Dendritic cell treated with granulocyte-macrophage colony-stimulating factor and Interleukin-4, amounts not matched to agents 40 ng/mL and 50 ng/mL, for 4 days (primary cell): ENCODE results near the gene CDK2AP2.
"Not testable (repeated sequence)": the region's sequence is repeated elsewhere in the genome, so short reads cannot be mapped to it uniquely, and the experiment has no call there.

Experiments
- H3K27ac Mint-ChIP-seq: one replicate; pipeline ENCODE4 v1.8.0; 2022; ENCODE audit warnings: mild to moderate bottlenecking, mixed read lengths
- H3K27me3 Mint-ChIP-seq: one replicate; pipeline ENCODE4 v1.8.0; 2022; ENCODE audit warnings: mild to moderate bottlenecking, mixed read lengths
- H3K36me3 Mint-ChIP-seq: one replicate; pipeline ENCODE4 v1.8.0; 2022; ENCODE audit warnings: low read depth, mixed read lengths
- H3K4me1 Mint-ChIP-seq: one replicate; pipeline ENCODE4 v1.8.0; 2022; ENCODE audit warnings: low read depth, mixed read lengths
- H3K4me3 Mint-ChIP-seq: one replicate; pipeline ENCODE4 v1.8.0; 2022; ENCODE audit warnings: mild to moderate bottlenecking, moderate library complexity, mixed read lengths
- H3K9me3 Mint-ChIP-seq: one replicate; pipeline ENCODE4 v1.8.0; 2022; ENCODE audit warnings: mixed read lengths
- intact Hi-C: fragments of 100-400 bp; cut with micrococcal nuclease; formaldehyde crosslinking; loops from one replicate; pipeline ENCODE4 v1.15.0; 2022

Gene CDK2AP2

GRCh38 chr11:67519726-67520125 lies 11.8 kb upstream of the CDK2AP2 start:
- no peaks in the 10 kb centered on the region for H3K36me3 Mint-ChIP-seq
- no peaks in the 10 kb centered on the region for H3K4me1 Mint-ChIP-seq
- intact Hi-C loops: no loop called here
- peaks cover 16% of the 10 kb centered on the region for H3K27me3 Mint-ChIP-seq
- no peaks in the 10 kb centered on the region for H3K9me3 Mint-ChIP-seq
- H3K4me3 Mint-ChIP-seq: no peak overlapping the region
- no peak overlapping the region for H3K27ac Mint-ChIP-seq

- H3K36me3 Mint-ChIP-seq: no peaks in the 10 kb centered on the region
- no peak overlapping the region for H3K4me3 Mint-ChIP-seq
- H3K9me3 Mint-ChIP-seq: no peaks in the 10 kb centered on the region
- no peaks in the 10 kb centered on the region for H3K4me1 Mint-ChIP-seq
- H3K27me3 Mint-ChIP-seq: peaks cover 27% of the 10 kb centered on the region
- H3K27ac Mint-ChIP-seq: no peak overlapping the region
- intact Hi-C loops: no loop called here
These were observed 10.0 kb upstream of the CDK2AP2 start for GRCh38 chr11:67517784-67518552.

- Mint-ChIP-seq H3K4me1 (no peaks in the 10 kb centered on the region), H3K4me3 (no peak overlapping the region), H3K9me3 (no peaks in the 10 kb centered on the region), H3K27me3 (peaks cover 36% of the 10 kb centered on the region), H3K27ac (no peak overlapping the region), H3K36me3 (no peaks in the 10 kb centered on the region)
- intact Hi-C loops: no loop called here
These were observed 8.8 kb upstream of the CDK2AP2 start for GRCh38 chr11:67516806-67517205.

GRCh38 chr11:67514116-67514515 lies 6.2 kb upstream of the CDK2AP2 start:
- Mint-ChIP-seq H3K36me3 (no peaks in the 10 kb centered on the region), H3K4me1 (peaks cover 3% of the 10 kb centered on the region), H3K9me3 (no peaks in the 10 kb centered on the region), H3K27ac (no peak overlapping the region), H3K4me3 (no peak overlapping the region), H3K27me3 (peaks cover 51% of the 10 kb centered on the region)
- intact Hi-C loops: no loop called here

GRCh38 chr11:67511558-67511957 lies 3.6 kb upstream of the CDK2AP2 start:
- intact Hi-C loops, H3K27ac Mint-ChIP-seq, H3K9me3 Mint-ChIP-seq, H3K4me3 Mint-ChIP-seq: not testable (repeated sequence)
- H3K4me1 Mint-ChIP-seq: peaks cover 21% of the 10 kb centered on the region
- H3K27me3 Mint-ChIP-seq: peaks cover 48% of the 10 kb centered on the region
- H3K36me3 Mint-ChIP-seq: peaks cover 14% of the 10 kb centered on the region

- no peaks in the 10 kb centered on the region for H3K9me3 Mint-ChIP-seq
- intact Hi-C loops: no loop called here
- H3K36me3 Mint-ChIP-seq: peaks cover 27% of the 10 kb centered on the region
- peaks cover 39% of the 10 kb centered on the region for H3K27me3 Mint-ChIP-seq
- H3K4me1 Mint-ChIP-seq: peaks cover 34% of the 10 kb centered on the region
- H3K4me3 Mint-ChIP-seq: no peak overlapping the region
- H3K27ac Mint-ChIP-seq: no peak overlapping the region
These were observed 2.0 kb upstream of the CDK2AP2 start for GRCh38 chr11:67510023-67510345.

- peak overlapping the region; percentile 97 for H3K4me3 Mint-ChIP-seq
- H3K27me3 Mint-ChIP-seq: peaks cover 27% of the 10 kb centered on the region
- H3K4me1 Mint-ChIP-seq: peaks cover 44% of the 10 kb centered on the region
- no peaks in the 10 kb centered on the region for H3K9me3 Mint-ChIP-seq
- peak overlapping the region; percentile 98 for H3K27ac Mint-ChIP-seq
- H3K36me3 Mint-ChIP-seq: peaks cover 38% of the 10 kb centered on the region
- intact Hi-C loops: loop anchor here (1.0 to 10.0 kb wide), 5 partner anchors 41 to 224 kb away; partner anchors contain the start of genes ANKRD13D, POLD4, PPP1CA and PTPRCAP
These were observed 642 bp upstream of the CDK2AP2 start for GRCh38 chr11:67508486-67509121.

- Mint-ChIP-seq H3K9me3 (no peaks in the 10 kb centered on the region), H3K4me1 (peaks cover 56% of the 10 kb centered on the region), H3K27ac (peak overlapping the region; percentile 98), H3K36me3 (peaks cover 50% of the 10 kb centered on the region), H3K27me3 (peaks cover 17% of the 10 kb centered on the region), H3K4me3 (peak overlapping the region; percentile 97)
- intact Hi-C loops: loop anchor here (5.0 to 10.0 kb wide), 3 partner anchors 40 to 223 kb away; partner anchors contain the start of genes ANKRD13D, PTPRCAP and TMEM134
These were observed 609 bp downstream of the CDK2AP2 start for GRCh38 chr11:67507242-67507863.

- peaks cover 64% of the 10 kb centered on the region for H3K4me1 Mint-ChIP-seq
These were observed 1.4 kb downstream of the CDK2AP2 start for GRCh38 chr11:67506426-67507051.

GRCh38 chr11:67505605-67506396 lies 2.2 kb downstream of the CDK2AP2 start:
- Mint-ChIP-seq H3K4me1 (peaks cover 72% of the 10 kb centered on the region), H3K4me3 (peak overlapping the region; percentile 97), H3K27me3 (peaks cover 7% of the 10 kb centered on the region), H3K9me3 (no peaks in the 10 kb centered on the region), H3K27ac (peak overlapping the region; percentile 98), H3K36me3 (peaks cover 66% of the 10 kb centered on the region)
- intact Hi-C loops: loop anchor here (1.0 to 10.0 kb wide), 4 partner anchors 22 to 221 kb away; partner anchors contain the start of genes AIP, ANKRD13D, PTPRCAP and TMEM134

More at GRCh38 chr11:67506426-67507051, 1.4 kb downstream of the CDK2AP2 start:
- Mint-ChIP-seq H3K4me3 (peak overlapping the region; percentile 97), H3K27ac (peak overlapping the region; percentile 98), H3K27me3 (peaks cover 14% of the 10 kb centered on the region), H3K9me3 (no peaks in the 10 kb centered on the region), H3K36me3 (peaks cover 59% of the 10 kb centered on the region)
- intact Hi-C loops: loop anchor here (1.0 to 10.0 kb wide), 4 partner anchors 23 to 222 kb away; partner anchors contain the start of genes AIP, ANKRD13D, PTPRCAP and TMEM134

GRCh38 chr11:67504950-67505581 lies 2.9 kb downstream of the CDK2AP2 start, which contains the start of gene PITPNM1:
Gene PITPNM1 (minus strand): TSS chr11:67505363. CDS start chr11:67504180, 1,183 bp downstream.
- Mint-ChIP-seq H3K27ac (peak within 1 kb of the TSS; percentile 98), H3K27me3 (peaks cover 4% of the 10 kb centered on the region), H3K9me3 (no peaks in the 10 kb centered on the region), H3K36me3 (peaks cover 73% of the 10 kb centered on the region), H3K4me3 (peak within 1 kb of the TSS; percentile 97), H3K4me1 (peaks cover 78% of the 10 kb centered on the region)
- intact Hi-C loops: loop anchor here (5.0 to 10.0 kb wide), 3 partner anchors 38 to 220 kb away; partner anchors contain the start of genes ANKRD13D, PTPRCAP and TMEM134

- Mint-ChIP-seq H3K9me3 (no peaks in the 10 kb centered on the region), H3K36me3 (peaks cover 81% of the 10 kb centered on the region), H3K4me3 (peak overlapping the region; percentile 97), H3K4me1 (peaks cover 77% of the 10 kb centered on the region), H3K27ac (peak overlapping the region; percentile 98), H3K27me3 (no peaks in the 10 kb centered on the region)
- intact Hi-C loops: loop anchor here (10.0 kb wide), 1 partner anchor 219 kb away; the partner anchor contains the start of gene ANKRD13D
These were observed 3.7 kb downstream of the CDK2AP2 start for GRCh38 chr11:67504005-67504949.
